Fibroblast of lung (primary cell): ENCODE data around the gene GOLGA7B.

Experiments
- EZH2 ChIP-seq: IDR thresholded peaks from 2 replicates; pipeline ENCODE4 v1.5.1; 2012; ENCODE audit warnings: low read length, control low read depth, mild to moderate bottlenecking; ENCODE audit errors: missing control alignments
- TF ChIP-seq, protein P1 (sequence below), 2 donors: IDR thresholded peaks in 1 of 2; conservative IDR thresholded peaks in 1 of 2; 1 replicate in 1 of 2; 2 replicates in 1 of 2; pipeline ENCODE4 v1.5.1; 2011 to 2012; ENCODE audit warnings: low read length in 2 of 2, control low read depth in 1 of 2, inconsistent platforms in 1 of 2, low read depth in 1 of 2, mild to moderate bottlenecking in 1 of 2

GRCh38 chr10:97904018-97904381 lies 54.4 kb downstream of the GOLGA7B start:
- no peak for TF ChIP-seq EZH2
- TF ChIP-seq, protein P1, sequence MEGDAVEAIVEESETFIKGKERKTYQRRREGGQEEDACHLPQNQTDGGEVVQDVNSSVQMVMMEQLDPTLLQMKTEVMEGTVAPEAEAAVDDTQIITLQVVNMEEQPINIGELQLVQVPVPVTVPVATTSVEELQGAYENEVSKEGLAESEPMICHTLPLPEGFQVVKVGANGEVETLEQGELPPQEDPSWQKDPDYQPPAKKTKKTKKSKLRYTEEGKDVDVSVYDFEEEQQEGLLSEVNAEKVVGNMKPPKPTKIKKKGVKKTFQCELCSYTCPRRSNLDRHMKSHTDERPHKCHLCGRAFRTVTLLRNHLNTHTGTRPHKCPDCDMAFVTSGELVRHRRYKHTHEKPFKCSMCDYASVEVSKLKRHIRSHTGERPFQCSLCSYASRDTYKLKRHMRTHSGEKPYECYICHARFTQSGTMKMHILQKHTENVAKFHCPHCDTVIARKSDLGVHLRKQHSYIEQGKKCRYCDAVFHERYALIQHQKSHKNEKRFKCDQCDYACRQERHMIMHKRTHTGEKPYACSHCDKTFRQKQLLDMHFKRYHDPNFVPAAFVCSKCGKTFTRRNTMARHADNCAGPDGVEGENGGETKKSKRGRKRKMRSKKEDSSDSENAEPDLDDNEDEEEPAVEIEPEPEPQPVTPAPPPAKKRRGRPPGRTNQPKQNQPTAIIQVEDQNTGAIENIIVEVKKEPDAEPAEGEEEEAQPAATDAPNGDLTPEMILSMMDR (conservative IDR thresholded peaks at IDR 0.05 in 1 of 2, IDR thresholded peaks at IDR 0.05 in 1 of 2; ENCODE audit: low read depth in 1 of 2, low read length in 2 of 2): no peak
